ENCODE data around the gene TWIST2.

DNA sequence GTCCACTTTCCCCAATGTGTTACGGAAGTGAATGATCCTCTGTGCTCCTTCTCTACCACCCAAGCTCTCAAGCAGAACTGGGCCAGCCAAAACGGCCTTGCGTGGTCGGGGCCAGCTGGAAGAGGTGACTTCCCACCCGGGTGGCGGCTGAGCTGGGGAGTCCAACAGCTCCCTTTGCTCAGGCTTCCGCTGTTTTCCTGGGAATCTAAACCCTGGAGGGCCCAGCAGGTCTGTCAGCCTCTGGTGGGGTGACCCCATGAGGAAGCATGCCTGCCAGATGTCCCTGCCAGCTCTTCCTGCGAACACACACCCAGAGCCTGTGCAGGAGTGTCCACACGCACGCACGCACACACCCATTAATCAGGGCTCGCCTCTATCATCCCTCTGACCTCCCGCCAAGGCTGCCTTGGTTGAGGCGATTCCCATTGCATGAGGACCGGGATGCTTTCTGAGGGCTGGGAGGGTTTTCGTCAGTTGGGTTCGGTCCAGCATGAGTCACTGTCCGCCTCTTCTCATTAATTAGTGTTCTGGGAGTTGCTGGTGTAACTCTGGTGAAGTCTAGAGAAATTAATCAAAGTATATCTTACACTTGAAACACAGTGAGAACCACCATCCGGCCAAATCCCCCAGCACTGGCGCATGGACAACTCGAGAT is 90.6 kb downstream of the TWIST2 start:
- TF ChIP-seq, protein P1, sequence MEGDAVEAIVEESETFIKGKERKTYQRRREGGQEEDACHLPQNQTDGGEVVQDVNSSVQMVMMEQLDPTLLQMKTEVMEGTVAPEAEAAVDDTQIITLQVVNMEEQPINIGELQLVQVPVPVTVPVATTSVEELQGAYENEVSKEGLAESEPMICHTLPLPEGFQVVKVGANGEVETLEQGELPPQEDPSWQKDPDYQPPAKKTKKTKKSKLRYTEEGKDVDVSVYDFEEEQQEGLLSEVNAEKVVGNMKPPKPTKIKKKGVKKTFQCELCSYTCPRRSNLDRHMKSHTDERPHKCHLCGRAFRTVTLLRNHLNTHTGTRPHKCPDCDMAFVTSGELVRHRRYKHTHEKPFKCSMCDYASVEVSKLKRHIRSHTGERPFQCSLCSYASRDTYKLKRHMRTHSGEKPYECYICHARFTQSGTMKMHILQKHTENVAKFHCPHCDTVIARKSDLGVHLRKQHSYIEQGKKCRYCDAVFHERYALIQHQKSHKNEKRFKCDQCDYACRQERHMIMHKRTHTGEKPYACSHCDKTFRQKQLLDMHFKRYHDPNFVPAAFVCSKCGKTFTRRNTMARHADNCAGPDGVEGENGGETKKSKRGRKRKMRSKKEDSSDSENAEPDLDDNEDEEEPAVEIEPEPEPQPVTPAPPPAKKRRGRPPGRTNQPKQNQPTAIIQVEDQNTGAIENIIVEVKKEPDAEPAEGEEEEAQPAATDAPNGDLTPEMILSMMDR (IDR thresholded peaks at IDR 0.05): no peak
- no peak for TF ChIP-seq POLR2A (IDR thresholded peaks at IDR 0.05)
